Measurements from ENCODE around the gene LPP.

- TF ChIP-seq CTCF (IDR thresholded peaks at IDR 0.05; ENCODE audit: low read length) (peak; percentile 21; the same call in 1 of the 2 replicates), EZH2 (IDR thresholded peaks at IDR 0.05; ENCODE audit: borderline replicate concordance, low read length) (no peak)
These were observed 208.5 kb downstream of the LPP start for GRCh38 chr3:188362405-188362831.
